Measurements from ENCODE around the gene CDR2L.
"Not testable (repeated sequence)": the region's sequence is repeated elsewhere in the genome, so short reads cannot be mapped to it uniquely, and the experiment has no call there.

The CDR2L gene

DNA sequence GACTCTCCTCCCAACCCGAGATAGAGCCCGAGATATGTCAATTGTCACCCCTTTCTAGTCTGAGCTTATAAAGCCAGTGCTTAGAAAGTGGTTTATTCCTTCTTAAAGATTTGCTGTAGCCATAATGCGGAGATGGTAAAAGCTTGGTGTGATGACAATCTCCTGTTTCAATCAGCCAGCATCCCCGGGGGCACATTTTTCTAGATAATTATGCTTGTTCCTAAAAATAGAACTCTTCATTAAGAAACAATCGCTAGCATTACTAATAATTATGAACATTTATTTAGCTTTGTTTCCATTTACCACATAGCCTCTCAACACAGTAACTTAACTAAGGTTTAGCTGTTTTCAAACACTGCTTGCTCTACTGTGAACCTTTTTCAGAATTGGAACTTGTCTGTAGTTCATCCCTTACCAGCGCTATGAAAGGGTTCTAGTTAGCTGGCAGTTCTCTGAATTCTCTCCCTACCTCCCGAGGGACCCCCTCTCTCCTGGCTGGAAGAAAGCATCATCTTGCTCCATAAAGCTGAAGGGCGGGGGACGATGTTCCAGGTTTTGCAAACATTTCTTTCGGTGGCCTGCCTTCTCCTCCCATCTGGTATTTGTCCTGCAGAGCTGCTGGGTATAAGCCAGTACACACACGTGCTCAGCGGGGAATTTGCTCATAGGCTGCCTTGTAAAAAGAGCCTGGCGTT lies 24.1 kb downstream of the CDR2L start:
- no peak for DNase-seq

DNA sequence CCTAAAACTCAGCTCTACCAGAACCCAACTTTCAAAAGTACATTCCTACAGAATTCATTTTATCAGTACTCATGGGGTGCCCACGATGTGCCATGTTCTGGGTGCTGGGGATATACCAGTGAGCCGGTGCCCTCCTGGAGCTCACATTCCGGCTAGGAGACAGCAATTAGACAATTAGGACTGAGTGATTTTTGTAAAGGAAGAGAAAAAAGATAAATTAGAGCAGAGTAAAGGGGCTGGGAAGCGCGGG lies 24.6 kb downstream of the CDR2L start:
- DNase-seq = no peak

GRCh38 chr17:75012346-75013091 lies 25.1 kb downstream of the CDR2L start, which contains the start of gene MRPL58:
Gene MRPL58, plus strand, starts transcription at chr17:75012670. Its CDS starts 17 bp downstream, at chr17:75012687.
- peak; percentile 88 for DNase-seq

- DNase-seq = no peak
These were observed 25.7 kb downstream of the CDR2L start for GRCh38 chr17:75013092-75013559.

- no peak for DNase-seq
These were observed 31.7 kb downstream of the CDR2L start for GRCh38 chr17:75019146-75019545.

DNA sequence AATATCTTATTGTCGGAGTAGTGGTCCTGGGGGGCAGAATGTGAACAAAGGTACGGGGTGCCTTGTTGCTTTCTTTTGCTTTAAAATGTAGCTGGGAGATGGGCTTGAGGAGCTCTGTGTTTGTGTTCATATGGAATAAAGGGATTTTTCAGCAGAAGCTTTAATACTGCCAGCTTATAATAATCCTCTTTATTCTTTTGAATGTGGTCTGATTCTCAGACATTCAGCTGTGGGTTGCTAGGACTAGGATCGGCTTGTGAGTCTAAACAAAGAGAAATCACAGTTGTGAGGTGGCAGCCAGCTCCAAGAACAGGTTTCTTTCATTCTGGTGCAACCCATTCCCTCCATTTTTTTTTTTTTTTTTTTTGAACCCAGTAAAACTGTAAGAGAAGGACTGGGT lies 32.3 kb downstream of the CDR2L start:
- no peak for DNase-seq

DNA sequence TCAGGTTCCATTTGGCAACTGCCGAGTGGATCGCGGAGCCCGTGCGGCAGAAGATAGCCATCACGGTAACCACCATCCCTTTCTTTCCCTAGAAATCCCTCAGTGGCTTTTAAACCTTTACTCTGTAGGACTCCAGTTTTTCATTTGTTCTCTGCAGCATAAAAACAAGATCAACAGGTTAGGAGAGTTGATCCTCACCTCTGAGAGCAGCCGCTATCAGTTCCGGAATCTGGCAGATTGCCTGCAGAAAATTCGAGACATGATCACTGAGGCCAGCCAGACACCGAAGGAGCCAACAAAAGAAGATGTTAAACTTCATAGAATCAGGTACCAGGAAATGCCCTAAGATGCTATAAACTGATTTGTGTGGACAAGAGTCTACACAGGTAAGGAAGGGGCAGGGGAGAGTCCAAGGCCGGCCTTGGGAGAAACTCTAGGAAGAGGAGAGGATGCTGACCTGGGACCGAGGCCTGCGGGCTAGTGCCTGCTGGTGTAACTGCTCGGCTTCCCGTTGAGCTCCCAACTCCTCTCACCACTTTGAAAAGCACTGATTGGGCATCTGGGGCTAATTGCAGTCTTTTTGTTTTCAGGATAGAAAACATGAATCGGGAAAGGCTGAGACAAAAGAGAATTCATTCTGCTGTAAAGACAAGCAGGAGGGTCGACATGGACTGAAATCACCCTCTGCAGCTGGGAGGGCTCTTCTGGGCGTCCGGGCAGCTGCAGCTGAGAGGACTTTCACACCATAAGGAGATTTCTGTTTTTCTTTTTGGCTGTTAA lies 33.1 kb downstream of the CDR2L start:
- no peak for DNase-seq

DNA sequence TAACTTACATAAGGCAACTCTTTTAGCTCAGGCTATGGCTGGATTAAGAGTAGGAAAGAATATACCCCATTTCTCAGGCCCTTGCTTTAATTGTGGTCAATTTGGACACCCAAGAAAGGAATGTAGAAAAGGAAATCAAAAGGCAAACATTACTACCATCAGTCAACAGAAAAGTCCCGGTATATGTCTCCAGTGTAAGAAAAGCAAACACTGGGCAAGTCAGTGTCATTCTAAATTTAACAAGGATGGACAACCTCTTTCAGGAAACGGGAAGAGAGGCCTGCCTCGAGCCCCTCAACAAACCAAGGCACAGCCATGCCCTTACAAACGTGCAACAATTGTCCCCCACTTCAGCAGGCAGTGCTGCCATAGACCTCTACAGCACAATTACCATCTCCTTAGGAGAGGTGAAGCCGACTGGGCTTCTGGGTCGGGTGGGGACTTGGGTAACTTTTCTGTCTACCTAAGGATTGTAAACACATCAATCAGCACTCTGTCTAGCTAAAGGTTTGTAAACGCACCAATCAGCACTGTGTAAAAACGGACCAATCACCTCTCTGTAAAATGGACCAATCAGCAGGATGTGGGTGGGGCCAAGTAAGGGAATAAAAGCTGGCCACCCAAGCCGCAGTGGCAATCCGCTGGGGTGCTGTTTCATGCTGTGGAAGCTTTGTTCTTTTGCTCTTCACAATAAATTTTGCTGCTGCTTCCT lies 37.4 kb downstream of the CDR2L start:
- no peak for DNase-seq

- not testable (repeated sequence) for DNase-seq
These were observed 37.9 kb downstream of the CDR2L start for GRCh38 chr17:75025398-75025734.

GRCh38 chr17:75026650-75027049 lies 39.2 kb downstream of the CDR2L start:
- DNase-seq = not testable (repeated sequence)

GRCh38 chr17:75030161-75030560 lies 42.7 kb downstream of the CDR2L start:
- no peak for DNase-seq

DNA sequence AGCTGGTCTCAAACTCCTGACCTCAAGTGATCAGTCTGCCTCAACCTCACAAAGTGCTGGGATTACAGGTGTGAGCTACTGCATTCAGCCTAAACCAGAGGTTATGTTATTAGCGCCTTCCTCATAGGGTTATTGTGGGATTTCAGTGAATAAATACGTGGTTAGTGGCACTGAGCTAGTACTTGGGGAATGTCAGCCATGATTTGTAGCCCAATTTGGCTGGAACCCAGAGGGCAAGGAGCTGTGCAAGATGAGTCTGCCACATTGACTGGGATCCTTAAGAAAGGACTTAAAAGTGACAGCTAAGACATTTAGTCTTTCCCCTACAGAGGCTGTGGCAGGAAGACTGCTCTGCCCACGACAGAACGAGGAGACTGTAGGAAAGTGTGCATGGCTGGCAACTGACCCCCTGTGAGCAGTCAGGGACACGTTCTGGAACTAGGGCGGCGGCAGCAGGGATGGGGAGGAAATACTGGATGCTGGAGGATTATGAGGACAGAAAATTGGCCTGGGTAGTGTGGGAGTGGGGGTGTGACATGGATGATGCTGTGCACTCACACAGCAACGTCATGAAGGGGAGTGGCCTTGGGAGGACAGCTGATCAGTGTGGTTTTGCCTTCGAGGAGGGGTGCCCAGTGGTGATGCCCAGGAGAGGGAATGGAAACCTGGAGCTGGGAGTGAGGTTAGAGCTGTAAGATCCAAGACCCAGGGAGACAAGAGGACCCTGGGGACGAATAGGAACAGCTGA lies 44.7 kb downstream of the CDR2L start:
- DNase-seq = peak; percentile 69

GRCh38 chr17:75032720-75033280 lies 45.4 kb downstream of the CDR2L start:
- DNase-seq = no peak

DNA sequence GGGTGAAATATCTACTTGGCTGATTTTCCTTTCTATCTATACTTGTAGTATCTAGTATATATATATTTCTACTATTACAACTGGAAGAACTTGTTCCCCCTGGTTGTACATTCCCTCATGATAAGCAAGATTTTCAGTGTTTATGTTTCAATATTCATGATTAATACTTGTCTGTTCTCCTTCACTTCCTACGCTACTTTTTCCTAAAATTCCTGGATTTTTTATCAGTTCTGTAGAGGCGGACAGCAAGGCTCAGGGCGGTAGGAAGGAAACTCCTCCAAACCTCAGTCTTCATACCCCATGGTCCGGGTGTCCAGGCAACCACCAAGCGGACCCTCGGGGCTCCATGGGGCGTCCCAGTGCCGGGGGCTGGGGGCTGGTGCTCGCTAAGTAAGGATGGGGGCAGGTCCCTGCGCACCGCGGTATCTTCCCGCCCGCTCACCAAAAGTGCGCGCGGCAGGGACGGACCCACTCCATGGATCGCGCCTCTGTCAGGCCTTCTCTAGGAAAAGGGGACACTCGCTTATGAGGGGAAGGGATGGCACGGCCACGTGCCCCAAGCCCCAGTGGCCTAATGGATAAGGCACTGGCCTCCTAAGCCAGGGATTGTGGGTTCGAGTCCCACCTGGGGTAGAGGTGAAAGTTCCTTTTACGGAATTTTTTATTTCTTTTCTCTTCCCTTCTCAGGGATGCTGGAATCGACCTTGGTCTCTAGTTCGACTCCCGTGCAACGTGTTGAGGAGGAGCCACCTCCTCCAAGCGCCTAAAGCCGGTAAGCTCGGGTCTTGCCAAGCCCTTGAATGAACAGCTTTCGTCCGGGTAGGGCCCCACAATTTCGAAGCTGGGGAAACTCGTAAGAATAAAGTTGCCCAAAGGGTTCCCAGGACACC lies 46.2 kb downstream of the CDR2L start:
- DNase-seq = peak; percentile 93

DNA sequence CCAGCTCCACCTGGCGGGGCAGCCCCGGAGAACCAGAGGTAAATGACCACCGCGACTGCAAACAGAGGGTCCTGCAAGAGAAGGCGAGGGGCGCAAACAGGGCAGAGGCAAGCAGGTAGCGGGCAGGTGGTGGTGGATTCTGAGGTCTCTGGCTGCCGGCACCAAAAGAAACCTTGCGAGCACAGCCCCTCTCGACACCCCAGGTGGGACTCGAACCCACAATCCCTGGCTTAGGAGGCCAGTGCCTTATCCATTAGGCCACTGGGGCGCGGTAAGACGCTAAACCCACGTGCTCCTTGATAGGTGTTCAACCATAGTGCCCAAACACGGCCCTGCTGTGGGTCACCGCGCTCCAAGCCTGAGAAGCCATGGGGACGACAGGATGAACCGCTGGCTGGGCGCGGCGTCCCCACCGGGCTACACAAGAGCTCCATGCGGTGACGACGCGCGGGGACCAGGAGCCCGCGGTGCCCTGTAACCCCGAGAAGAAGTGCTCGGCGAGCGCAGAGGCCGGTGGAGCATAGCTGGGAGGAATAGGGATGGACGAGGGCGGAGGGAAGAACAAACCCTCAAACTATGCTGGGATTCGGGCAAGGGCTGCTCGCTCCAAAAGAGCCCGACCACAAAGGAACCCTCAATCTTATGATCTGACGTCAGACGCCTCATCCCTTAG lies 46.9 kb downstream of the CDR2L start:
- peak; percentile 85 for DNase-seq

GRCh38 chr17:75036643-75037268 lies 49.3 kb downstream of the CDR2L start:
- no peak for DNase-seq

DNA sequence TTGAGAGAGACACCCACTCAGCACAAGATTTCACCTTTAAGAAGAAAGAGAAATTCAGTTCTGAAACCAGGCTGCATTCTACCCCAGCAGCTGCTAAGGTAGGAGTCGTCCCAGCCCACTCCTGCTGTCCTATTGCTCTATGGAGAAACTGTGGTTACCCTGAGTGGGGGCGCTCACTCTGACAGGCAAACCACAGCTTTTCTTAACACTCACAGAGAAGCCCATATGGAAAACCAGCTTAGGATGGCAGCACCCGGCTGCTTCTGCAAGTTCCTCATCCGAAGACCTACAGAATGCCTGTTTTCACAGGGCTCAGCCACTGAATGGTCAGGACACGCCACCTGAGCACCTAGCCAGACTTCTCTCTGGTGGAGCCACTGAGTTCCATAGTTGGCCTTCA lies 51.8 kb downstream of the CDR2L start:
- no peak for DNase-seq

DNA sequence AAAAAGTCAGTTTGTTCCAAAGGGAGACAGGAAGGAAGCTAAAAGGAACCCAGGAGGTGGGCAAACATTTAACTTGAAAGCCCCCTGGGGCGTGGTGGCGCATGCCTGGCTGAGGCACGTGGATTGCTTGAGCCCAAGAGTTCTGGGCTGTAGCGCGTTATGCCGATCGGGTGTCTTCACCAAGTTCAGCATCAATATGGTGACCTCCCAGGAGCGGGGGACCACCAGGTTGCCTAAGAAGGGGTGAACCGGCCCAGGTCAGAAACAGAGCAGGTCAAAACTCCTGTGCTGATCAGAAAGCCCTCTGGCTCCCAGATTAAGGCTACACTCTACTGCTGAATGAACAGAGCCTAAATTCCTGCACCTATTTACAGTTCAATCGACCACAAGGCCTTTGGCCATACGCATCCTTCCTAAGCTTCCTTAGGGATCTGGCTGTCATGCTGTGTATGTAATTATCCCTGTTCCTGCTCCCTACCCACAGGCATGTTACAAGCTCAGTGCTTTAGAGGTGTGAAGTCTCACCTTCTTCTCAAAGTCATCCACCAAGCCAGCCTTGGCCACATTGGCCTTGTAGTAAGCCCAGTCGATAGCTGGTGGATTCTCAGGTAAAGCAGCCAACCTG lies 54.3 kb downstream of the CDR2L start:
- no peak for DNase-seq

- DNase-seq = not testable (repeated sequence)
These were observed 56.4 kb downstream of the CDR2L start for GRCh38 chr17:75043789-75044188.

- no peak for DNase-seq
These were observed 57.3 kb downstream of the CDR2L start for GRCh38 chr17:75044716-75045115.
